Loucy (cell line): Measurements from ENCODE around the gene TCF7L2.

Source experiments
- H2AFZ ChIP-seq: fragments of 200-600 bp; sonication (generic); 2 replicates; pipeline ENCODE4 v1.6.0; 2016; ENCODE audit warnings: antibody characterized with exemption, mild to moderate bottlenecking, low read length, moderate library complexity
- H3F3A ChIP-seq: fragments of 200-600 bp; 2 replicates; pipeline ENCODE4 v1.6.0; 2016; ENCODE audit warnings: antibody characterized with exemption, low read depth, mild to moderate bottlenecking
- H3K27me3 ChIP-seq: fragments of 200-600 bp; sonication (generic); 2 replicates; pipeline ENCODE4 v1.6.1; 2014; ENCODE audit warnings: low read length, mild to moderate bottlenecking; ENCODE audit not compliant: insufficient read depth, poor library complexity, severe bottlenecking
- H3K36me3 ChIP-seq: fragments of 200-600 bp; sonication (generic); 2 replicates; pipeline ENCODE4 v1.6.1; 2016; ENCODE audit warnings: low read length; ENCODE audit not compliant: insufficient read depth
- H3K4me1 ChIP-seq: fragments of 200-600 bp; sonication (generic); 2 replicates; pipeline ENCODE4 v1.5.1; 2014; ENCODE audit warnings: low read length, mild to moderate bottlenecking; ENCODE audit not compliant: insufficient read depth, poor library complexity, severe bottlenecking
- H3K4me2 ChIP-seq: fragments of 200-600 bp; sonication (generic); 2 replicates; pipeline ENCODE4 v1.6.0; 2014; ENCODE audit warnings: antibody characterized with exemption, low read length, low read depth, mild to moderate bottlenecking; ENCODE audit not compliant: poor library complexity, severe bottlenecking
- H3K4me3 ChIP-seq: fragments of 200-600 bp; sonication (generic); 2 replicates; pipeline ENCODE4 v1.5.1; 2014; ENCODE audit warnings: low read length, mild to moderate bottlenecking, mixed read lengths; ENCODE audit not compliant: poor library complexity, severe bottlenecking
- H3K79me2 ChIP-seq: fragments of 200-600 bp; sonication (generic); 2 replicates; pipeline ENCODE4 v1.6.1; 2014; ENCODE audit warnings: low read length; ENCODE audit not compliant: insufficient read depth
- H3K9ac ChIP-seq: fragments of 200-600 bp; sonication (generic); 2 replicates; pipeline ENCODE4 v1.6.0; 2014; ENCODE audit warnings: mild to moderate bottlenecking, low read depth, low read length, moderate library complexity; ENCODE audit not compliant: poor library complexity, severe bottlenecking
- H3K9me2 ChIP-seq: fragments of 200-600 bp; sonication (generic); replicated peaks from 2 replicates; pipeline ENCODE4 v1.6.1; 2016; ENCODE audit warnings: low read depth, low read length, mixed read lengths
- H3K9me3 ChIP-seq: fragments of 200-600 bp; sonication (generic); 2 replicates; pipeline ENCODE4 v1.6.1; 2014; ENCODE audit warnings: mild to moderate bottlenecking, antibody characterized with exemption, low read length, low read depth; ENCODE audit not compliant: insufficient read depth
- H4K20me1 ChIP-seq: fragments of 200-600 bp; sonication (generic); 2 replicates; pipeline ENCODE4 v1.6.0; 2014; ENCODE audit warnings: antibody characterized with exemption, low read length, mild to moderate bottlenecking; ENCODE audit not compliant: insufficient read depth, poor library complexity, severe bottlenecking
- CTCF ChIP-seq: fragments of 200-600 bp; sonication (generic); conservative IDR thresholded peaks from 2 replicates; pipeline ENCODE4 v1.5.1; 2014; ENCODE audit warnings: mild to moderate bottlenecking, antibody characterized with exemption, low read length
- EZH2phosphoT487 ChIP-seq: fragments of 200-600 bp; IDR thresholded peaks from 2 replicates; pipeline ENCODE4 v1.6.1; 2018; ENCODE audit warnings: antibody characterized with exemption, mild to moderate bottlenecking, moderate library complexity, borderline replicate concordance

Gene TCF7L2

GRCh38 chr10:113080925-113081229 lies 130.8 kb downstream of the TCF7L2 start:
- Histone ChIP-seq H3K9me3 (no peaks in the 10 kb centered on the region), H3K4me3 (no peak overlapping the region), H3K36me3 (no peaks in the 10 kb centered on the region), H3K27me3 (no peaks in the 10 kb centered on the region), H3K4me1 (no peaks in the 10 kb centered on the region), H3F3A (no peaks in the 10 kb centered on the region), H4K20me1 (no peaks in the 10 kb centered on the region), H3K9me2 (no peaks in the 10 kb centered on the region), H3K9ac (no peak overlapping the region), H2AFZ (no peak overlapping the region), H3K4me2 (no peak overlapping the region), H3K79me2 (no peaks in the 10 kb centered on the region)
- TF ChIP-seq CTCF (peak; percentile 42), EZH2phosphoT487 (no peak)

GRCh38 chr10:113084031-113084430 lies 134.0 kb downstream of the TCF7L2 start:
- Histone ChIP-seq H3K9ac (no peak overlapping the region), H3K27me3 (no peaks in the 10 kb centered on the region), H3K4me3 (no peak overlapping the region), H3K4me1 (no peaks in the 10 kb centered on the region), H3K9me3 (no peaks in the 10 kb centered on the region), H3K9me2 (no peaks in the 10 kb centered on the region), H4K20me1 (no peaks in the 10 kb centered on the region), H3K36me3 (no peaks in the 10 kb centered on the region), H3K79me2 (no peaks in the 10 kb centered on the region), H3F3A (no peaks in the 10 kb centered on the region), H2AFZ (no peak overlapping the region), H3K4me2 (no peak overlapping the region)
- TF ChIP-seq EZH2phosphoT487 (no peak), CTCF (no peak)

- Histone ChIP-seq H3F3A (no peaks in the 10 kb centered on the region), H4K20me1 (no peaks in the 10 kb centered on the region), H3K9ac (no peak overlapping the region), H3K36me3 (no peaks in the 10 kb centered on the region), H3K4me1 (no peaks in the 10 kb centered on the region), H3K4me2 (no peak overlapping the region), H3K9me2 (no peaks in the 10 kb centered on the region), H3K79me2 (no peaks in the 10 kb centered on the region), H2AFZ (no peak overlapping the region), H3K9me3 (no peaks in the 10 kb centered on the region), H3K27me3 (no peaks in the 10 kb centered on the region), H3K4me3 (no peak overlapping the region)
- TF ChIP-seq EZH2phosphoT487: no peak
- no peak for TF ChIP-seq CTCF
Measured at GRCh38 chr10:113085776-113086175, 135.7 kb downstream of the TCF7L2 start.
